HAP-1 (cell line): ENCODE measurements around the gene A2M.

Experiments used
- DNase-seq, 2 experiments: peaks; one replicate each; pipeline ENCODE4 v3.0.0-alpha.2; 2016 to 2020; ENCODE audit warnings: low spot score in 2 of 2
- H3K27me3 ChIP-seq: fragments of 250-450 bp; sonication (Bioruptor Pico); 2 replicates; pipeline ENCODE4 v1.5.1; 2020; ENCODE audit warnings: low read depth, mild to moderate bottlenecking, moderate library complexity
- H3K36me3 ChIP-seq: fragments of 250-450 bp; sonication (Bioruptor Pico); replicated peaks from 2 replicates; pipeline ENCODE4 v1.5.1; 2020; ENCODE audit warnings: mild to moderate bottlenecking
- H3K4me1 ChIP-seq: fragments of 250-450 bp; sonication (Bioruptor Pico); 2 replicates; pipeline ENCODE4 v1.5.1; 2020; ENCODE audit warnings: mild to moderate bottlenecking
- H3K4me3 ChIP-seq: fragments of 250-450 bp; sonication (Bioruptor Pico); 2 replicates; pipeline ENCODE4 v1.5.1; 2020; ENCODE audit warnings: mild to moderate bottlenecking, moderate library complexity
- H3K9me3 ChIP-seq: fragments of 250-450 bp; sonication (Bioruptor Pico); 2 replicates; pipeline ENCODE4 v1.5.1; 2020; ENCODE audit warnings: mild to moderate bottlenecking, moderate library complexity
- in situ Hi-C: fragments of 300-500 bp; cut with MboI; formaldehyde crosslinking; loops from 3 replicates; pipeline ENCODE4 v1.14.3; 2020; ENCODE audit warnings: low sequenced_read_pairs, inconsistent platforms, mixed read lengths

A2M gene

DNA sequence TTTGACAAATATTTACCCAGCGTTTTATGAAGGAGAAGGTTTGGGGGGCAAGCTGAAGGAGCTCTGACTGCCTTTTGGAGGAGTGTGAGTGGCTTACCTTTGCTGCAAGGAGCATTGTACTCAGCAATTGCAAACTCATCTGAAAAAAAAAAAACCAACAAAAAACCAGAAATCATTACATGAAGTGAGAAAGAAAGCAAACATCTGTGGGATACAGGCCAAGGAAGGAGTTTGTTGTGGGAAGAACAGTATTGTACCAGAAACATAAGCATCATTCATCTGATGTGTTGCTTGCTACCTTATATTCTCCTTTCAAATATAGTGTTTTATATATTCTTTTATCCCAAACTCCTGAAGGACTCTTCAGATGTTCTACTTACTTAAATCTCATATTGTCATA, 47.6 kb downstream of the A2M start:
- in situ Hi-C loops = no loop called here

DNA sequence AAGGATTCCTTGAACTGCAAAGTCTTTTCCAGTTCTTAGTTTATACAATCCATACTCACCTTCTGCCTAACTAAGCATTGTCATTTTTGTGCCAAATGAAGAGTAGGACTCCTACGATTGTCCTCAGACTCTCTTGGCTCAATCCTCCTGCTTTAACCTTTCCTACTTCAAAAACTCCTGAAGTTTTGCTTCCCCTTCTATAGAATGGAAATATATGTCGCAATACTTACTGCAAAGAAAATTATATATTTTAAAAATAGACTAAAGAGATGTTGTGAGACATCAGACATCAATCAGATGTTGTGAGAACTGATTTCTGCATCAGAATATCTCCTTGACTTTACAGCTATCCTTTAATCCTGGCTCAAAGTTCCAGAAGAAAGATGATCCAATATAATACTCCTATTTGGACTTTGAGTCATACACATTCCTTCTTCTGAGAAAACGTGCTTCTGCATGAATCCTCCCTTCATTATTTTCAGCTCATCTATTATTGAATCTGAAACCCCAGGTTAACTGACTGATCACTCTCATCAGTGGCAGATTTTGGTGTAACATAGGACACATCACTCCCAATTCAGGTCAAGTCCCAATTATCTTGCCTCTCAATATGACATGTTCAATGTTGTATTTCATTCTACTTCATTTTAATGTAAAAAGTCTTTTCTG, 48.8 kb downstream of the A2M start:
- no peak for DNase-seq
- Histone ChIP-seq H3K4me3 (no peak overlapping the region), H3K9me3 (no peaks in the 10 kb centered on the region), H3K36me3 (no peaks in the 10 kb centered on the region; the same call in 1 of the 2 replicates), H3K27me3 (peaks cover 10% of the 10 kb centered on the region; the same call in 1 of the 2 replicates), H3K4me1 (peaks cover 4% of the 10 kb centered on the region)
- in situ Hi-C loops = no loop called here

More for the DNA sequence above, 47.6 kb downstream of the A2M start:
- Histone ChIP-seq H3K27me3 (peaks cover 10% of the 10 kb centered on the region; the same call in 1 of the 2 replicates), H3K9me3 (no peaks in the 10 kb centered on the region), H3K36me3 (no peaks in the 10 kb centered on the region; the same call in 1 of the 2 replicates), H3K4me3 (no peak overlapping the region), H3K4me1 (peaks cover 4% of the 10 kb centered on the region)
- no peak for DNase-seq

DNA sequence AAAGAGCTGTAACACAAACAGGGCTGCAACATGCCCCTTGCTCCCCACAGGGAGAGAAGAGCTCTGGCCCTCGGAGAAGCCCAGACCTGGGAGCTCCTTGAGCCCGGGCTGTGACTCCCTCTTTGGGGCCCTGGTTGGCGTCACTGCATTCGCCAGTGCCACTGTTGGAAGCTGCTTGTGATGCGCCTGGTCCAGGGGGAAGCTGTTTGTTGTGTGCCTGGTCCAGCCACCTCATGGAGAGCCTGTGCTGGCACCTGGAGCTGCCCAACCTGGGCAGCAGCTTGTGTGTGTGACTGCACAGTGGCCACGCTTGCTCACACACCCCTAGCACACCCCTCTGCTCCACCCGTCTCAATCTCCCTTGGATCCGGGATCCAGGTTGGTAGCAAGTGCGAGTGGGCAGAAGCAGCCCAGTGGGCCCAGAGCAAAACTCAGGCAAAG, 49.5 kb downstream of the A2M start:
- Histone ChIP-seq H3K4me3 (no peak overlapping the region), H3K36me3 (no peaks in the 10 kb centered on the region; the same call in 1 of the 2 replicates), H3K9me3 (no peaks in the 10 kb centered on the region), H3K27me3 (peaks cover 10% of the 10 kb centered on the region; the same call in 1 of the 2 replicates), H3K4me1 (peaks cover 4% of the 10 kb centered on the region)
- in situ Hi-C loops = no loop called here
- DNase-seq = no peak

DNA sequence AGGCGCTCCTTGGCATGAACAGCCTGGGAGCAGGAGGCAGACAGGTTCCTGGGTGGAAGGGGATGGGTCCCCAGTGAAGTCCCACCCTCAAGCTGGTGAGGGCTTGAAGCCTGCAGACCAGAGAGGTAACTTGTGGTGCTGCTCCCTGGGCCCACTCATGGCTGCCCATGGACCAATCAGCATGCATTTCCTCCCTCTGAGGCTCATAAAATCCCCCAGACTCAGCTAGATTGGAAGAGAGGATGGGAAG, 50.2 kb downstream of the A2M start:
- no peaks in the 10 kb centered on the region for H3K9me3 ChIP-seq
- peaks cover 10% of the 10 kb centered on the region; the same call in 1 of the 2 replicates for H3K27me3 ChIP-seq
- H3K36me3 ChIP-seq = no peaks in the 10 kb centered on the region; the same call in 1 of the 2 replicates
- H3K4me3 ChIP-seq = no peak overlapping the region
- H3K4me1 ChIP-seq = peaks cover 4% of the 10 kb centered on the region
- in situ Hi-C loops = no loop called here
- no peak for DNase-seq

DNA sequence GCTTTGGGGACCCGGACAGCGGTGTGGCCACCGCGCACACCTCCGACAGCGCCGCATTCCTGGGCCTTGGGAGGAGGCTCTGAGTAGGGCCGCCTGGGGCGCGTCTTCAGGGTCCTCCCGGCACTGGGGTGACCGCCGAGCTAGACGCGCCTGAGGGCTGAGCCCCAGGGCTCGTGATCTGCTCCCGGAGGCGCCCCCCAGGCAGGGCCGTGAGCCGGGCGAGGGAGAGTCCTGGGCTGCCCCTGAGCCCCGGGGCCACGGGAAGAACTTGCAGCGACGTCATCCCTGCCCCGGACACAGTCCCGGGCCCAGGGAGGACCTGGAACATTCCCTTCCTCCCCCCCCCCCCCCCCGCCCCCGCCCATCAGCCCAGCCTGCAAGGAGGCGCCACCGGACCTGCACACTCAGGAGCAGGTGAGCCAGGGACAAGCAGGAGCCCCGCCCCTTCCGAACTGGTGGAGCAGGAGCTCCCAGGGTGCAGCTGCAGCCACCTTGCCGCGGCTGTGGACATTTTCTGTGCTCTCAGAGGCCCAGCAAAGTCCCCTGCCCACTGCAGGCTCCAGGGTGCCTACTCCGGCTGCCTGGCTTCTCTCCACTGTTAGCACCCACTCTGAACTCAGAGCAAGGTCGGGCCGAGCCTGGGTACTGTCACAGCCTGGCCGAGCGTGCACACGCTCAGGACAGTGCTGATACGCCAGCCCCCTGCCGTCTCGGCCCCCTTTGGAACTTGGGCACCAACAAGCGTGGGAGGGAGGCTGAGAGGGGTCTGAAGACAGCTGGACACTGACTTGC, 50.7 kb downstream of the A2M start:
- peaks cover 10% of the 10 kb centered on the region; the same call in 1 of the 2 replicates for H3K27me3 ChIP-seq
- in situ Hi-C loops = no loop called here
- peaks cover 4% of the 10 kb centered on the region for H3K4me1 ChIP-seq
- no peaks in the 10 kb centered on the region for H3K9me3 ChIP-seq
- peak in 1 of 2 experiments; percentile 33 for DNase-seq
- H3K4me3 ChIP-seq = peak overlapping the region; percentile 52
- no peaks in the 10 kb centered on the region; the same call in 1 of the 2 replicates for H3K36me3 ChIP-seq

DNA sequence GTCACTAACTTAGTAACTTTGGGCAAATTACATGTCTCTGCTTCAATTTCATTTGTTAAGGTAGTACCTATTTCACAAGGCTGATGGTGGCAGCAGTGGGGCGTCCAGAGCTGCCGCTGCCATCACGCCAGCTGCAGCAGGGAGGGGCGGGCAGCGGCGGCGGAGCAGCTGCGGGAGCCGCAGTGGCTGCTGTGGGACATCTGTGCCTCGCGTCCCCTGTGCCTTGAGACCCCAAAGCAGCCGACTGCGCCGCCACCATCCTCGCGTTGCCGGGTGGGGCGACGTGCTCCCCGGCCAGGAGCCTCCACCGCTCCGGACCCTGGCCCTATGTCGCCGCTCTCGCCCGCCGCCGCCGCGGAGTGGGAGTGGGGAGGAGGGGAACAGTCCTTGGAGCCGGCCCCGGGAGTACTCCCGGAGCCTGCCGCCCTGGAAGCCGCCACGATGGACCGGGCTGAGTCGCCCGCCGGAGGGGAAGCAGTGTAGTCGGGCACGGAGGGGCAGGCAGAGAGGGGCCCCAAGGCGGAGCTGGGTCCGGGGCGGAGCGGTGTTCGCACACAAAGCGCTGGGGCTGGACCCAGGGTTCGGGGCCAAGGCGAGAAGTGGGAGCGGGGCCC, 51.4 kb downstream of the A2M start:
- DNase-seq = peak; percentile 63 to 71
- in situ Hi-C loops = no loop called here
- H3K4me3 ChIP-seq = peak overlapping the region; percentile 52
- peaks cover 10% of the 10 kb centered on the region; the same call in 1 of the 2 replicates for H3K27me3 ChIP-seq
- H3K9me3 ChIP-seq = no peaks in the 10 kb centered on the region
- H3K36me3 ChIP-seq = no peaks in the 10 kb centered on the region; the same call in 1 of the 2 replicates
- H3K4me1 ChIP-seq = peaks cover 4% of the 10 kb centered on the region

DNA sequence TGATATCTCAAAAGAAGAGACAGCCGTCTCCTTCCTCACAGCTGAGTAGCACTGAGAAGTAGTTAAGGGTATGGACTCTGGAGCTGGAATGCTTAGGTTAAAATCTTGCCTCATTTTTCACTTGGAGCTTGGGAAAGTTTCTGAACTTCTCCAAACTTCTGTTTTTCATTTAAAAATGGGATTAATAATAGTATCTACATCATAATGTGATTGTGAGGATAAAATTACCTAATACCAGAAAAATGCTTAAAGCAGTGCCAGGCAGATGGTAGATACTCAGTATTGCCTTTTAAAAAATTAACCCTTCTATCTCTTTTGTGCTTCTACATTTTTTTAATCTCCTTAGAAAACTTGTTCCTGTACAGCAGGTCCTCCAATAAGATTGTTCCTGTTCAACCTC, 63.1 kb downstream of the A2M start:
- H3K9me3 ChIP-seq = no peaks in the 10 kb centered on the region; the same call in 1 of the 2 replicates
- in situ Hi-C loops = no loop called here
- no peaks in the 10 kb centered on the region for H3K36me3 ChIP-seq
- DNase-seq = no peak
- peaks cover 11% of the 10 kb centered on the region for H3K27me3 ChIP-seq
- no peaks in the 10 kb centered on the region for H3K4me1 ChIP-seq
- H3K4me3 ChIP-seq = no peak overlapping the region

DNA sequence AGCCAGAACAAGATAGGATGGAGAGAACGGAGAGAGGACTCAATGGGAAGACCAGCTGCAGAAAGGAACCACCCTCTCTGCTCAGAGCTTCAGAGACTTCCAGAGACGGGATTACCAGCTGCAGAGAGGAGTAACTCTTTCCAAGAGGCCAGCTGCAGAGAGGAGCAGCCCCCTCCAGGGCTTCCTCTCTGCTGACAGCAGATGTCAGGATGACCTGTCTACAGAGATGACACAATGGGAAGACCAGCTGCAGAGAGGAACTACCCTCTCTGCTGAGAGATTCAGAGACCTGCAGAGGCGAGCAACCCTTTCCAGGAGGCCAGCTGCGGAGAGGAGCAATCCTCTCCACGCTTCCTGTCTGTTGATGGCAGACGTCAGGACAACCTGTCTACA, 64.6 kb downstream of the A2M start:
- peaks cover 11% of the 10 kb centered on the region for H3K27me3 ChIP-seq
- DNase-seq = no peak
- no peak overlapping the region for H3K4me3 ChIP-seq
- no peaks in the 10 kb centered on the region; the same call in 1 of the 2 replicates for H3K9me3 ChIP-seq
- in situ Hi-C loops = no loop called here
- H3K36me3 ChIP-seq = no peaks in the 10 kb centered on the region
- no peaks in the 10 kb centered on the region for H3K4me1 ChIP-seq

DNA sequence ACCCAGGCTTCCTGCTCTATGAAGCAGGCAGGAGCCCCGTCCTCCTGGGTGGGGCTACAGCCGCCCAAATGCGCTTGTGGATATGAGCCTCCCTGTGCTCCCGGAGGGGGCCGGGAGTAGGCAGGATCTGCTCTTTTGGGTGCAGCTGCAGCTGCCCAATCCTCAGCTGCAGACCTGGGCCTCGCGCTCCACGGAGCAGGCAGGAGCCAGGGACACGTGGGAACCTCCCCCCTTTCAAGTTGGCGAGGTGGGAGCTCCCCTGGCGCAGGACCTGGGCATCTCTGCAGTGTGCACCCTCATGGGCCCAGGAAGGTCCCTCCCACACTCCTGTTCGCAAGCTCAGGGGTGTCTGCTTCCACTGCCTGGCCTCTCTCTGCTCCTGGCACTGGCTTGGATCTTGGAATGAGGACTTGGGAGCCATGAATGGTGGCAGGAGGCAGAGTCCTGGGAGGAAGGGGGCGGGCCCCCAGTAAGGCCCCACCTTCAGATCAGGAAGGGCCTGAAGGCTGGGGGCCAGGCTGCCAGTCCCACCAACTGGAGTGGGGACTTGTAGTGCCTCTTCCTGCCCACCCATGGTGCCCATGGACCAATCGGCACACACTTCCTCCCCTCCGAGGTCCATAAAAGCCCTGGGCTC, 65.1 kb downstream of the A2M start:
- no peaks in the 10 kb centered on the region; the same call in 1 of the 2 replicates for H3K9me3 ChIP-seq
- H3K4me3 ChIP-seq = no peak overlapping the region
- in situ Hi-C loops = no loop called here
- H3K27me3 ChIP-seq = peaks cover 11% of the 10 kb centered on the region
- DNase-seq = no peak
- no peaks in the 10 kb centered on the region for H3K4me1 ChIP-seq
- H3K36me3 ChIP-seq = no peaks in the 10 kb centered on the region

DNA sequence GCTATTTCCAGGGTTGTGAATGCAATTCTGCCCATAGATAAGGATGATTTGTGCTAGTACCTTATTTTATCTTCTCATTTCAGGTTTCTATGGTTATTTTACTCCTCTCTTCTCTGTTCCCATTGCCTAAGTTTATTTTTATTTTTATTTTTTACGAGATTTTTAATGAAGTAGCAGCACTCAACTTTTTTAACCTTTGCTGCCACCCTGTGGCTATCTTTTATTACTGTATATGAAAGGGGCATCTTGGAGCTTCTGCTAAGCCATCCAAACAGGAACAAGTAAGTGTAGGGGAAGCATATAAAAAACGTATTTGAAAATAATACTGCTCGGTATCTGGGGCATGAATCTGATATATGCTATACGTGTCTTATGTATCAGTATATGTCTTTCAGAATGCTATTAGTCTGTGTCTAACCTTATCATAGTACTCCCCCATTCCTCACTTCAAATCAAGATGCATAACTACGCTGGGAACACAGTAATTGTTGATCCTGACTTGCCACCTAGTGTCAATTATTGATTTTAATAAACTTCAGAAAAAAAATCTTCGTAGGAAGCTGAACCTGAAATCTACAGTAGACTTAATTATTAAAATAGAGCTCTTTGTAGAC, 66.1 kb downstream of the A2M start:
- Histone ChIP-seq H3K36me3 (no peaks in the 10 kb centered on the region), H3K4me1 (no peaks in the 10 kb centered on the region), H3K9me3 (no peaks in the 10 kb centered on the region; the same call in 1 of the 2 replicates), H3K27me3 (peaks cover 8% of the 10 kb centered on the region), H3K4me3 (no peak overlapping the region)
- in situ Hi-C loops = loop anchor here (10.0 kb wide), 1 partner anchor 375 kb away; no protein-coding TSS in a partner anchor
- DNase-seq = peak; percentile 41 to 44

DNA sequence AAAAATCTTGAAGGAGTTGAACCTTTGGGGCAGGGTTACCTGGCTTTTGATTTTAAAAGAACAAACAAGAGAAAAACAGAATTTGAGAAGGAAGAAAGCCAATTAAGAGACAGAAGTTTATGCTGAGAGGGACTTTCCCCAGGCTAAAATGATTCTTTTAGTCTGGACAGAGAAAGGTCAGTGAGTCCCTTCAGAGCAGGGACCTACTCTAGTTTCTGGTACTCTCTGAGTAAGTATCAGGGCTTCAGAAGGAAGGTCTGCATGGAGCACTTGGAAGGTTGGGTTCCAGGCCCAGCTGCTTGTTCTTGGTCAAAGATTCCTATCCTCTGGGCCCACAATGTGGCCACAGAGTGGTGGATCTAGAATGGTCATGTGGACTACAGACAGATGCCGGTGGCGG, 66.8 kb downstream of the A2M start:
- H3K27me3 ChIP-seq = peaks cover 4% of the 10 kb centered on the region; the same call in 1 of the 2 replicates
- no peak overlapping the region for H3K4me3 ChIP-seq
- DNase-seq = no peak
- no peaks in the 10 kb centered on the region for H3K4me1 ChIP-seq
- in situ Hi-C loops = loop anchor here (10.0 kb wide), 1 partner anchor 374 kb away; no protein-coding TSS in a partner anchor
- no peaks in the 10 kb centered on the region for H3K9me3 ChIP-seq
- H3K36me3 ChIP-seq = no peaks in the 10 kb centered on the region

DNA sequence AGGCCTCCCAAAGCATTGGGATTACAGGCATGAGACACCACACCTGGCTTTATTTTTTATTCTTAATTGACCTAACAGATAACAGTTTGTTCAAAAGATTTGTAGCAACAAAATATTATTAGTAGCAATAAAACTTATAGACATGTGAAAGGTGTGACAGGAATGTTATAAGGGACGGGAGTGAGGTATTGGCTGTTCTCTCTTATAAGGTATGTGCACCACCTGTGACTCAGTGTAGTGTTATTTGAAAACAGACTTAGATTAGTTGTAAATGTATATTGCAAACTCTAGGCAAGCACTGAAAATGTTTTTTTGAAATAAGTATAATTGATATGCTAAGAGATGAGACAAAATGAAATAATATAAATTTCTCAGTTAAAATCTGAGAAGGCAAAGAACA, 68.6 kb downstream of the A2M start:
- DNase-seq = no peak
- no peaks in the 10 kb centered on the region for H3K9me3 ChIP-seq
- in situ Hi-C loops = loop anchor here (10.0 kb wide), 1 partner anchor 372 kb away; no protein-coding TSS in a partner anchor

DNA sequence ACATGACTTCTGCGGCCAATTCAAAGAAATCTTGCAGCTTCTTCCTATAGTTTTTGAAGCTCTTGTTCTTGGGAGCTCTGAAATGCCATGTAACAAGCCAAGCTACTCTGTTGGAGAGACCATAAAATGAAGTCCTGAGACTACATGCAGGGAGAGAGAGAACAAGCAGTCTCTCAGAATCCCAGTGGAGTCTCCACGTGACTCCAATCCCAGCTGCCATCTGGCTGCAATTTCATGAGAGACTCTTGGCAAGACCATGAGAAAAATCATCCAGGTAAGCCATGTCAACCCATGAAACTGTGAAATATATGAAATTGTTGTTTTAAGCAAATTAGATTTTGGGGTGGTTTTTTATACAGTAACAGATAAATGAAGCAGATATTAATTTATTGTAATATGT, 72.0 kb downstream of the A2M start:
- Histone ChIP-seq H3K9me3 (no peaks in the 10 kb centered on the region), H3K36me3 (no peaks in the 10 kb centered on the region), H3K4me3 (no peak overlapping the region), H3K27me3 (no peaks in the 10 kb centered on the region), H3K4me1 (no peaks in the 10 kb centered on the region)
- DNase-seq = no peak
- in situ Hi-C loops = loop anchor here (10.0 kb wide), 1 partner anchor 369 kb away; no protein-coding TSS in a partner anchor

More for the DNA sequence above, 68.6 kb downstream of the A2M start:
- Histone ChIP-seq H3K4me1 (no peaks in the 10 kb centered on the region), H3K36me3 (no peaks in the 10 kb centered on the region), H3K27me3 (no peaks in the 10 kb centered on the region), H3K4me3 (no peak overlapping the region)
